NB4 (cell line): ENCODE measurements around the gene DLGAP4.

Experiments used
- MYC ChIP-seq: IDR thresholded peaks from 2 replicates; pipeline ENCODE4 v1.6.1; 2011; ENCODE audit warnings: low read depth, low read length
- POLR2A ChIP-seq: IDR thresholded peaks from 2 replicates; pipeline ENCODE4 v1.6.1; 2011; ENCODE audit warnings: mild to moderate bottlenecking; ENCODE audit not compliant: insufficient read length; ENCODE audit errors: extremely low read depth
- TF ChIP-seq, protein P1 (sequence below): IDR thresholded peaks from one replicate; pipeline ENCODE4 v1.5.1; 2012; ENCODE audit warnings: low read depth, low read length
- TF ChIP-seq, protein P2 (sequence below): IDR thresholded peaks from 2 replicates; pipeline ENCODE4 v1.6.1; 2011; ENCODE audit warnings: low read depth, low read length

DNA sequence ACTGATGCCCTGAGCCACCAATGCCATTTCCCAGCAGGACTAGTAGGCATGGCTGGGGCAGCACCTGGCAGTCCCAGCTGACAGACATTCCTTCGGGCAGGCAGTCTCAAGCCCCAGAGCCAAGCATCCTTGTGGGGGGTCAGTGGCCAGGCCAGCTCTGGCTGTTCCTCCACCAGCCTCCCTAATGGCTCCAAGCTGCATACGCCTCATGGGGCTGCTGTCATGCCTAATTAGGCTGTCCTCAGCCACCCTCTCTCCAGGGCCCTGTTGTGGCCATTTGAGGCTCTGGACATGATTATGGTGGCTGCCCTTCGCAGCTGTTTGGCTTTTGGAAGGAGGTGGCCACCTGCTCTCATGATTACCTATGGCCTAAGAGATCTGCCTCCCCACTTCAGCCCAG is 79.4 kb downstream of the DLGAP4 start:
- TF ChIP-seq, protein P1, sequence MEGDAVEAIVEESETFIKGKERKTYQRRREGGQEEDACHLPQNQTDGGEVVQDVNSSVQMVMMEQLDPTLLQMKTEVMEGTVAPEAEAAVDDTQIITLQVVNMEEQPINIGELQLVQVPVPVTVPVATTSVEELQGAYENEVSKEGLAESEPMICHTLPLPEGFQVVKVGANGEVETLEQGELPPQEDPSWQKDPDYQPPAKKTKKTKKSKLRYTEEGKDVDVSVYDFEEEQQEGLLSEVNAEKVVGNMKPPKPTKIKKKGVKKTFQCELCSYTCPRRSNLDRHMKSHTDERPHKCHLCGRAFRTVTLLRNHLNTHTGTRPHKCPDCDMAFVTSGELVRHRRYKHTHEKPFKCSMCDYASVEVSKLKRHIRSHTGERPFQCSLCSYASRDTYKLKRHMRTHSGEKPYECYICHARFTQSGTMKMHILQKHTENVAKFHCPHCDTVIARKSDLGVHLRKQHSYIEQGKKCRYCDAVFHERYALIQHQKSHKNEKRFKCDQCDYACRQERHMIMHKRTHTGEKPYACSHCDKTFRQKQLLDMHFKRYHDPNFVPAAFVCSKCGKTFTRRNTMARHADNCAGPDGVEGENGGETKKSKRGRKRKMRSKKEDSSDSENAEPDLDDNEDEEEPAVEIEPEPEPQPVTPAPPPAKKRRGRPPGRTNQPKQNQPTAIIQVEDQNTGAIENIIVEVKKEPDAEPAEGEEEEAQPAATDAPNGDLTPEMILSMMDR: no peak
- TF ChIP-seq MYC (no peak), POLR2A (no peak)
- TF ChIP-seq, protein P2, sequence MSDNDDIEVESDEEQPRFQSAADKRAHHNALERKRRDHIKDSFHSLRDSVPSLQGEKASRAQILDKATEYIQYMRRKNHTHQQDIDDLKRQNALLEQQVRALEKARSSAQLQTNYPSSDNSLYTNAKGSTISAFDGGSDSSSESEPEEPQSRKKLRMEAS: no peak
